ENCODE results near the gene PCDH15. TPM values are rescaled to one million over a fixed set of nuclear protein-coding genes. Genes with fewer than 3 reads are reported as not detected.

Gene PCDH15
- total RNA-seq, 1 experiment from 2014 or later: not detected

GRCh38 chr10:53841483-53842145 lies 959.4 kb downstream of the PCDH15 start:
- DNase-seq (ENCODE audit: low spot score): no peak
- in situ Hi-C loops (cut with HindIII; ENCODE audit: low sequenced_read_pairs): no loop called here

- in situ Hi-C loops (cut with HindIII; ENCODE audit: low sequenced_read_pairs): no loop called here
- DNase-seq (ENCODE audit: low spot score): no peak
Measured at GRCh38 chr10:53840653-53841052, 960.4 kb downstream of the PCDH15 start.

- in situ Hi-C loops (cut with HindIII; ENCODE audit: low sequenced_read_pairs): no loop called here
- peak; percentile 7 for DNase-seq (ENCODE audit: low spot score)
Measured at GRCh38 chr10:53839440-53840039, 961.5 kb downstream of the PCDH15 start.

- DNase-seq (ENCODE audit: low spot score): no peak
- in situ Hi-C loops (cut with HindIII; ENCODE audit: low sequenced_read_pairs): no loop called here
Measured at GRCh38 chr10:53836638-53837037, 964.4 kb downstream of the PCDH15 start.

GRCh38 chr10:53833908-53834307 lies 967.1 kb downstream of the PCDH15 start:
- no peak for DNase-seq (ENCODE audit: low spot score)
- in situ Hi-C loops (cut with HindIII; ENCODE audit: low sequenced_read_pairs): no loop called here

GRCh38 chr10:53827261-53827660 lies 973.8 kb downstream of the PCDH15 start:
- in situ Hi-C loops (cut with HindIII; ENCODE audit: low sequenced_read_pairs): no loop called here
- no peak for DNase-seq (ENCODE audit: low spot score)

GRCh38 chr10:53808677-53809372 lies 992.2 kb downstream of the PCDH15 start:
- in situ Hi-C loops (cut with HindIII; ENCODE audit: low sequenced_read_pairs): no loop called here
- peak; percentile 4 for DNase-seq (ENCODE audit: low spot score)

GRCh38 chr10:53786236-53786900 lies 1014.7 kb downstream of the PCDH15 start:
- in situ Hi-C loops (cut with HindIII; ENCODE audit: low sequenced_read_pairs): no loop called here
- DNase-seq (ENCODE audit: low spot score): no peak

GRCh38 chr10:53771701-53772100 lies 1029.3 kb downstream of the PCDH15 start:
- no peak for DNase-seq (ENCODE audit: low spot score)

GRCh38 chr10:53770903-53771302 lies 1030.1 kb downstream of the PCDH15 start:
- no peak for DNase-seq (ENCODE audit: low spot score)
- in situ Hi-C loops (cut with HindIII; ENCODE audit: low sequenced_read_pairs): no loop called here

More at GRCh38 chr10:53771701-53772100, 1029.3 kb downstream of the PCDH15 start:
- in situ Hi-C loops (cut with HindIII; ENCODE audit: low sequenced_read_pairs): no loop called here

- no peak for DNase-seq (ENCODE audit: low spot score)
- in situ Hi-C loops (cut with HindIII; ENCODE audit: low sequenced_read_pairs): no loop called here
Measured at GRCh38 chr10:53765311-53765710, 1035.7 kb downstream of the PCDH15 start.

GRCh38 chr10:53754596-53755250 lies 1046.3 kb downstream of the PCDH15 start:
- no peak for DNase-seq (ENCODE audit: low spot score)
- in situ Hi-C loops (cut with HindIII; ENCODE audit: low sequenced_read_pairs): no loop called here

All from G401 (cell line).